IMR-90 (cell line): ENCODE data around the gene FRAS1.

ENCODE experiments used
- BHLHE40 ChIP-seq: fragments of 150-350 bp; IDR thresholded peaks from 2 replicates; pipeline ENCODE4 v1.6.1; 2016; ENCODE audit warnings: mild to moderate bottlenecking, low read depth, low read length
- CEBPB ChIP-seq: IDR thresholded peaks from 2 replicates; pipeline ENCODE4 v1.6.1; 2012; ENCODE audit warnings: low read depth, low read length, improper control_type of control experiment
- CTCF ChIP-seq: conservative IDR thresholded peaks from 2 replicates; pipeline ENCODE4 v1.5.1; 2012; ENCODE audit warnings: mild to moderate bottlenecking, low read depth, low read length, improper control_type of control experiment
- POLR2A ChIP-seq: IDR thresholded peaks from 2 replicates; pipeline ENCODE4 v1.6.1; 2012; ENCODE audit warnings: mild to moderate bottlenecking, low read depth, low read length
- RAD21 ChIP-seq: IDR thresholded peaks from 2 replicates; pipeline ENCODE4 v1.6.1; 2012; ENCODE audit warnings: low read length, improper control_type of control experiment
- RCOR1 ChIP-seq: IDR thresholded peaks from 2 replicates; pipeline ENCODE4 v1.6.1; 2012; ENCODE audit warnings: mild to moderate bottlenecking, low read length, improper control_type of control experiment; ENCODE audit not compliant: insufficient replicate concordance

- no peak for TF ChIP-seq CTCF
- no peak for TF ChIP-seq RCOR1
- no peak for TF ChIP-seq POLR2A
- no peak for TF ChIP-seq CEBPB
- no peak for TF ChIP-seq BHLHE40
- no peak for TF ChIP-seq RAD21
These were observed 251.4 kb downstream of the FRAS1 start for GRCh38 chr4:78308517-78308916.
